ENCODE measurements around the gene RNF41.

RNF41 gene

DNA sequence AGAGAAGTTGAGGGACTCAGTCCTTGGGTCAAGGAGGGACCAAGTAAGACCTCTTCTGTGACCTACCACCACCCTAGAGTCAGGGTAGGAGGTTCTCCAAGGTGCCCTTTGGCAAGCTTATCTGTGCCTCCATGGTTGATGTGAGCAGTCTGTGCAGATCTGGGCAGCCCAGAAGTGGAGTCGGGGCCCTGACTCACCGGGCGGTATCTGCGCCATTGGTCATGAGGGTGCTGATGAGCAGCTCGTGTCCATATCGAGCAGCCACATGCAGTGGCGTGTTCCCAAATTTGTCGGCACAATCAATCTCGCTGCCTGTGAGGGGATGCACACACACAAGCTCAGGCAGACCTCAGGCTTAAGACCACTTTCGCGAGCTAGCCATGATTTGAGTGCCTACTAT, 31.4 kb upstream of the RNF41 start:
- DNase-seq (ENCODE audit: low read depth), result no peak
- TF ChIP-seq MYC (IDR thresholded peaks at IDR 0.05; ENCODE audit: low read depth, low read length), result no peak
- TF ChIP-seq, protein P1, sequence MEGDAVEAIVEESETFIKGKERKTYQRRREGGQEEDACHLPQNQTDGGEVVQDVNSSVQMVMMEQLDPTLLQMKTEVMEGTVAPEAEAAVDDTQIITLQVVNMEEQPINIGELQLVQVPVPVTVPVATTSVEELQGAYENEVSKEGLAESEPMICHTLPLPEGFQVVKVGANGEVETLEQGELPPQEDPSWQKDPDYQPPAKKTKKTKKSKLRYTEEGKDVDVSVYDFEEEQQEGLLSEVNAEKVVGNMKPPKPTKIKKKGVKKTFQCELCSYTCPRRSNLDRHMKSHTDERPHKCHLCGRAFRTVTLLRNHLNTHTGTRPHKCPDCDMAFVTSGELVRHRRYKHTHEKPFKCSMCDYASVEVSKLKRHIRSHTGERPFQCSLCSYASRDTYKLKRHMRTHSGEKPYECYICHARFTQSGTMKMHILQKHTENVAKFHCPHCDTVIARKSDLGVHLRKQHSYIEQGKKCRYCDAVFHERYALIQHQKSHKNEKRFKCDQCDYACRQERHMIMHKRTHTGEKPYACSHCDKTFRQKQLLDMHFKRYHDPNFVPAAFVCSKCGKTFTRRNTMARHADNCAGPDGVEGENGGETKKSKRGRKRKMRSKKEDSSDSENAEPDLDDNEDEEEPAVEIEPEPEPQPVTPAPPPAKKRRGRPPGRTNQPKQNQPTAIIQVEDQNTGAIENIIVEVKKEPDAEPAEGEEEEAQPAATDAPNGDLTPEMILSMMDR (IDR thresholded peaks at IDR 0.05; ENCODE audit: low read depth, low read length), result no peak
- TF ChIP-seq POLR2A (IDR thresholded peaks at IDR 0.05; ENCODE audit: extremely low read depth, insufficient read length), result no peak
- TF ChIP-seq, protein P2, sequence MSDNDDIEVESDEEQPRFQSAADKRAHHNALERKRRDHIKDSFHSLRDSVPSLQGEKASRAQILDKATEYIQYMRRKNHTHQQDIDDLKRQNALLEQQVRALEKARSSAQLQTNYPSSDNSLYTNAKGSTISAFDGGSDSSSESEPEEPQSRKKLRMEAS (IDR thresholded peaks at IDR 0.05; ENCODE audit: low read depth, low read length), result no peak

DNA sequence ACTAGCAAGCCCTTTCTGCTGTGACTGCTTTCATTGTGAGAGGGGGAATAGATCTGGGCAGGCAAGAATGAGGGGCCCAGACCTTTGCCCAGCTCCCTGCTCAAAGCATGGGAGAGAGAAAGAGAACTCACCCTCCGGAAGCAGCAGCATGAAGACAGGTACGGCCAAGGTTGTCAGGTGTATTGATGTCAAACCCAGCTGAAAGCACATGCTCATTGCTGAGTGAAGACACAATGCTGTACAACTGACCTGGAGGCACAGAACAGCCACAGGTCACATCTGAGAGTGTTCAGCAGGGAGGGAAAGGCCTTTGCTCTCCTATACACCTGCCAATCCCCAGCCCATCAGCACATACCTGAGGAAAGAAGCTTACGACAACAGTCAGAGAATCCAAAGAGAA, 30.9 kb upstream of the RNF41 start:
- TF ChIP-seq MYC (IDR thresholded peaks at IDR 0.05; ENCODE audit: low read depth, low read length) (no peak), POLR2A (IDR thresholded peaks at IDR 0.05; ENCODE audit: extremely low read depth, insufficient read length) (no peak)
- TF ChIP-seq, protein P2 (IDR thresholded peaks at IDR 0.05; ENCODE audit: low read depth, low read length), result no peak
- TF ChIP-seq, protein P1 (IDR thresholded peaks at IDR 0.05; ENCODE audit: low read depth, low read length), result no peak
- DNase-seq (ENCODE audit: low read depth), result no peak
- no peak overlapping the region for H3K4me3 ChIP-seq (ENCODE audit: low read depth, low read length)

More for the DNA sequence above, 31.4 kb upstream of the RNF41 start:
- no peak overlapping the region for H3K4me3 ChIP-seq (ENCODE audit: low read depth, low read length)

DNA sequence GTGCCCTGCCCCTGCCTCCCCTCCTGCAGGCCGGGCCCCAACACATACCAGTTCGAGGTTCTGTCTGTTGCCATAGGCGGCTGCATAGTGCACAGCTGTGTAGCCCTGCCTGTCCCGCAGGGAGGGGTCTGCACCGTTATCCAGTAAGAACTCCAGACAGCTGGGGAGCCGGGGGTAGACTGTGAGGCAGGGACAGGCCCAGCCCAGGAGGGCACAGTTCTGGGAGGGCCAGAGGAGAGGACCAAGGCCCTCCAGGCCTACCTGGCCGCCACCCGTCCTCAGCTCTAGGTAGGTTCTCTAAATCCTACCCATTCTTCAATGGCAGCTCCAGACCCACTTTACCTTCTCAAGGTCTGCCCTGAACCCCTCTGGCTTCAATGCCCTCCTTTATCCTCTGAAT, 27.0 kb upstream of the RNF41 start:
- DNase-seq (ENCODE audit: low read depth), result no peak
- no peak overlapping the region for H3K4me3 ChIP-seq (ENCODE audit: low read depth, low read length)
- TF ChIP-seq, protein P1 (IDR thresholded peaks at IDR 0.05; ENCODE audit: low read depth, low read length), result no peak
- TF ChIP-seq MYC (IDR thresholded peaks at IDR 0.05; ENCODE audit: low read depth, low read length) (no peak), POLR2A (IDR thresholded peaks at IDR 0.05; ENCODE audit: extremely low read depth, insufficient read length) (no peak)
- TF ChIP-seq, protein P2 (IDR thresholded peaks at IDR 0.05; ENCODE audit: low read depth, low read length), result no peak

DNA sequence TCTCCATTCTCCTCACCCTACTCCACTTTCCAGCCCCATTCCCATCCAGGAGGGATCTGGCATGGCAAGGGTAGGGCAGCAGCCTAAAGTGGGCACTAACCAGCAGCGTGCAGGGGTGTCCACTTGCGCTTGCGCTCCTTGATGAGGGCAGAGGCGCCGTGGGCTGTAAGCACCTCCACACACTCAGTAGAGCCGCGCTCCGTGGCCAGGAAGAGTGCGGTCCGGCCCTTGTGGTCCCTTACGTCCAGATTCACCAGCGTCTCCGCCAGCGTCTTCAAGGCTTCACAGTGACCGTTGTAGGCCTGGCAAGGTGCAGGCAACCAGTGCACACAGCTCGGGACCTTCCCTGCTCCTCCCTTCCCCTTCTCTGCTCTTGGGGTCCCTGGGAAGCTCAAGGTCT, 26.2 kb upstream of the RNF41 start:
- no peak for TF ChIP-seq POLR2A (IDR thresholded peaks at IDR 0.05; ENCODE audit: extremely low read depth, insufficient read length)
- no peak for TF ChIP-seq MYC (IDR thresholded peaks at IDR 0.05; ENCODE audit: low read depth, low read length)
- TF ChIP-seq, protein P2 (IDR thresholded peaks at IDR 0.05; ENCODE audit: low read depth, low read length), result no peak
- TF ChIP-seq, protein P1 (IDR thresholded peaks at IDR 0.05; ENCODE audit: low read depth, low read length), result no peak

DNA sequence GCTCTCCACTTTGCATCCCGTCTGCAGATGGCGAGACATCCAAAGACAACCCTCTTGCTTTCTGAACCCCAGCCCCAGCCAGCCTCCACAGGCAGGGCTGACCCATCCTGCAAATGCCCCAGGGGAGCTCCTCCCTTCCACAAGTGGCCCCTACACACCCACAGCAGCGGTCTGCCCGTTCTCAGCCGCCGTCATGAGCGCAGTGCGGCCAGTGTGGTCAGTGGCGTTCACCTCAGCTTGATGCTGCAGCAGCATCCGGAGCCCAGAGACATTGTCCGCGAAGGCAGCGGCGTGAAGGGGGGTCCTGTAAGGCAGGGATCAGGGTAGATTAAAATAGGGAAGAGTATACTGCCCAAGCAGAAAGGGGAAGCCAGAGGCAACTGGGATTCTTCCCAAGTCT, 22.8 kb upstream of the RNF41 start:
- H3K4me3 ChIP-seq (ENCODE audit: low read depth, low read length), result no peak overlapping the region
- no peak for TF ChIP-seq MYC (IDR thresholded peaks at IDR 0.05; ENCODE audit: low read depth, low read length)
- no peak for TF ChIP-seq POLR2A (IDR thresholded peaks at IDR 0.05; ENCODE audit: extremely low read depth, insufficient read length)
- TF ChIP-seq, protein P2 (IDR thresholded peaks at IDR 0.05; ENCODE audit: low read depth, low read length), result no peak
- TF ChIP-seq, protein P1 (IDR thresholded peaks at IDR 0.05; ENCODE audit: low read depth, low read length), result no peak
- DNase-seq (ENCODE audit: low read depth), result no peak

More for the DNA sequence above, 26.2 kb upstream of the RNF41 start:
- no peak for DNase-seq (ENCODE audit: low read depth)
- H3K4me3 ChIP-seq (ENCODE audit: low read depth, low read length), result no peak overlapping the region
